H9 (cell line): ENCODE results near the gene PFDN5. TPM values are rescaled to one million over a fixed set of nuclear protein-coding genes. Genes with fewer than 3 reads are reported as not detected.

Experiments
- DNase-seq: peaks from one replicate; pipeline ENCODE4 v3.0.0-alpha.2; 2017
- H2AFZ ChIP-seq: one replicate; pipeline ENCODE4 v1.6.1; 2013; ENCODE audit warnings: mild to moderate bottlenecking, low read length, control low read depth, moderate library complexity
- H2AK5ac ChIP-seq: 2 replicates; pipeline ENCODE4 v1.6.1; 2013; ENCODE audit warnings: low read length, control low read depth, mixed read lengths; ENCODE audit not compliant: insufficient read length
- H2BK120ac ChIP-seq: one replicate; pipeline ENCODE4 v1.6.1; 2013; ENCODE audit warnings: low read depth, mild to moderate bottlenecking, low read length, control low read depth, inconsistent platforms; ENCODE audit not compliant: poor library complexity, severe bottlenecking
- H2BK12ac ChIP-seq: 2 replicates; pipeline ENCODE4 v1.6.1; 2013; ENCODE audit warnings: low read length, control low read depth, mixed read lengths, low read depth; ENCODE audit not compliant: insufficient read length
- H2BK15ac ChIP-seq: 2 replicates; pipeline ENCODE4 v1.6.1; 2013; ENCODE audit warnings: low read depth, low read length, control low read depth
- H2BK20ac ChIP-seq: one replicate; pipeline ENCODE4 v1.6.1; 2013; ENCODE audit warnings: low read depth, mild to moderate bottlenecking, low read length, control low read depth, inconsistent platforms; ENCODE audit not compliant: poor library complexity, severe bottlenecking
- H2BK5ac ChIP-seq: 2 replicates; pipeline ENCODE4 v1.6.1; 2013; ENCODE audit warnings: low read length, control low read depth, mixed read lengths; ENCODE audit not compliant: insufficient read length
- H3K14ac ChIP-seq: 2 replicates; pipeline ENCODE4 v1.6.1; 2013; ENCODE audit warnings: low read length, control low read depth; ENCODE audit not compliant: insufficient read depth
- H3K18ac ChIP-seq: 2 replicates; pipeline ENCODE4 v1.6.1; 2013; ENCODE audit warnings: low read depth, mild to moderate bottlenecking, mixed read lengths, low read length, control low read depth; ENCODE audit not compliant: insufficient read length
- H3K23ac ChIP-seq: 2 replicates; pipeline ENCODE4 v1.6.1; 2013; ENCODE audit warnings: low read length, control low read depth, mixed read lengths, low read depth; ENCODE audit not compliant: insufficient read length
- H3K23me2 ChIP-seq: 2 replicates; pipeline ENCODE4 v1.6.1; 2013; ENCODE audit warnings: low read depth, mild to moderate bottlenecking, mixed read lengths, low read length, control low read depth; ENCODE audit not compliant: insufficient read length, poor library complexity, severe bottlenecking
- H3K27ac ChIP-seq: 2 replicates; pipeline ENCODE4 v1.5.1; 2013; ENCODE audit warnings: low read length, control low read depth, mixed read lengths, low read depth; ENCODE audit not compliant: insufficient read length
- H3K27me3 ChIP-seq: 2 replicates; pipeline ENCODE4 v1.6.1; 2013; ENCODE audit warnings: low read length, control low read depth, inconsistent platforms; ENCODE audit not compliant: insufficient read depth
- H3K4ac ChIP-seq: 2 replicates; pipeline ENCODE4 v1.6.1; 2013; ENCODE audit warnings: low read depth, mild to moderate bottlenecking, control low read depth, inconsistent platforms, low read length, moderate library complexity
- H3K4me1 ChIP-seq: 2 replicates; pipeline ENCODE4 v1.6.1; 2013; ENCODE audit warnings: low read length, control low read depth, inconsistent platforms; ENCODE audit not compliant: insufficient read depth
- H3K4me2 ChIP-seq: 2 replicates; pipeline ENCODE4 v1.6.1; 2013; ENCODE audit warnings: low read length, control low read depth, mixed read lengths; ENCODE audit not compliant: insufficient read length, insufficient read depth
- H3K56ac ChIP-seq: 2 replicates; pipeline ENCODE4 v1.6.1; 2013; ENCODE audit warnings: low read depth, mild to moderate bottlenecking, mixed read lengths, low read length, control low read depth; ENCODE audit not compliant: insufficient read length
- H3K79me1 ChIP-seq: 2 replicates; pipeline ENCODE4 v1.6.1; 2013; ENCODE audit warnings: low read depth, mild to moderate bottlenecking, moderate library complexity, low read length, control low read depth, inconsistent platforms; ENCODE audit not compliant: insufficient read depth, poor library complexity, severe bottlenecking
- H3K79me2 ChIP-seq: 2 replicates; pipeline ENCODE4 v1.6.1; 2013; ENCODE audit warnings: low read length, control low read depth, inconsistent platforms; ENCODE audit not compliant: insufficient read depth
- H3K9ac ChIP-seq: 2 replicates; pipeline ENCODE4 v1.6.1; 2013; ENCODE audit warnings: low read length, control low read depth, mixed read lengths; ENCODE audit not compliant: insufficient read length; ENCODE audit errors: extremely low read depth
- H3K9me3 ChIP-seq: one replicate; pipeline ENCODE4 v1.6.1; 2013; ENCODE audit warnings: low read depth, low read length, inconsistent platforms; ENCODE audit not compliant: control insufficient read depth
- H3T11ph ChIP-seq: one replicate; pipeline ENCODE4 v1.6.1; 2013; ENCODE audit warnings: mild to moderate bottlenecking, low read length, control low read depth, inconsistent platforms
- H4K20me1 ChIP-seq: one replicate; pipeline ENCODE4 v1.6.1; 2013; ENCODE audit not compliant: control insufficient read depth, insufficient read length, insufficient read depth
- H4K5ac ChIP-seq: 2 replicates; pipeline ENCODE4 v1.6.1; 2013; ENCODE audit warnings: low read depth, mild to moderate bottlenecking, mixed read lengths, low read length, control low read depth; ENCODE audit not compliant: insufficient read length
- H4K8ac ChIP-seq: replicated peaks from 2 replicates; pipeline ENCODE4 v1.6.1; 2013; ENCODE audit warnings: low read length, control low read depth, mixed read lengths, low read depth; ENCODE audit not compliant: insufficient read length
- H4K91ac ChIP-seq: 2 replicates; pipeline ENCODE4 v1.6.1; 2013; ENCODE audit warnings: low read depth, mild to moderate bottlenecking, moderate library complexity, mixed read lengths, low read length, control low read depth; ENCODE audit not compliant: insufficient read length
- H3K27ac Mint-ChIP-seq, 3 experiments: 2 replicates in 2 of 3; 3 replicates in 1 of 3; pipeline ENCODE4 v1.8.0; 2020 to 2021; ENCODE audit warnings: mixed read lengths in 3 of 3, mild to moderate bottlenecking in 1 of 3, moderate library complexity in 1 of 3
- H3K27me3 Mint-ChIP-seq: 2 replicates; pipeline ENCODE4 v1.8.0; 2021; ENCODE audit warnings: low read depth, mild to moderate bottlenecking, moderate library complexity, mixed read lengths
- H3K36me3 Mint-ChIP-seq, 3 experiments: 2 replicates in 2 of 3; 3 replicates in 1 of 3; pipeline ENCODE4 v1.8.0; 2020 to 2021; ENCODE audit warnings: low read depth in 3 of 3, mixed read lengths in 3 of 3; ENCODE audit not compliant: insufficient read depth in 1 of 3
- H3K4me1 Mint-ChIP-seq, 2 experiments: 2 replicates each; pipeline ENCODE4 v1.8.0; 2020; ENCODE audit warnings: mixed read lengths in 2 of 2
- H3K4me3 Mint-ChIP-seq, 2 experiments: 2 replicates in 1 of 2; 3 replicates in 1 of 2; pipeline ENCODE4 v1.8.0; 2020 to 2021; ENCODE audit warnings: mild to moderate bottlenecking in 2 of 2, mixed read lengths in 2 of 2, moderate library complexity in 1 of 2
- H3K9me3 Mint-ChIP-seq, 2 experiments: 2 replicates in 1 of 2; 3 replicates in 1 of 2; pipeline ENCODE4 v1.8.0; 2020; ENCODE audit warnings: mild to moderate bottlenecking in 2 of 2, mixed read lengths in 2 of 2, moderate library complexity in 1 of 2
- WGBS: extraction: QIAGEN DNeasy Blood & Tissue Kit; methylation state at CpG from one replicate; pipeline ENCODE4 v1.1.7; 2013; ENCODE audit warnings: missing lambda C conversion rate, low lambda C conversion rate, mixed read lengths; ENCODE audit not compliant: insufficient read length; ENCODE audit errors: extremely low coverage; 5-methylcytosine and 5-hydroxymethylcytosine counted together
- total RNA-seq: library from RNA; stranded (reverse); gene quantifications from 2 replicates; pipeline ENCODE4 v1.2.1, GENCODE V29; 2021
- TF ChIP-seq, protein P1 (sequence below): fragments of 200-600 bp; sonication (generic); conservative IDR thresholded peaks from 3 replicates; pipeline ENCODE4 v1.8.0; 2021; ENCODE audit warnings: antibody characterized with exemption, mild to moderate bottlenecking

The PFDN5 gene
- total RNA-seq, 1 experiment from 2014 or later = 285 TPM

DNA sequence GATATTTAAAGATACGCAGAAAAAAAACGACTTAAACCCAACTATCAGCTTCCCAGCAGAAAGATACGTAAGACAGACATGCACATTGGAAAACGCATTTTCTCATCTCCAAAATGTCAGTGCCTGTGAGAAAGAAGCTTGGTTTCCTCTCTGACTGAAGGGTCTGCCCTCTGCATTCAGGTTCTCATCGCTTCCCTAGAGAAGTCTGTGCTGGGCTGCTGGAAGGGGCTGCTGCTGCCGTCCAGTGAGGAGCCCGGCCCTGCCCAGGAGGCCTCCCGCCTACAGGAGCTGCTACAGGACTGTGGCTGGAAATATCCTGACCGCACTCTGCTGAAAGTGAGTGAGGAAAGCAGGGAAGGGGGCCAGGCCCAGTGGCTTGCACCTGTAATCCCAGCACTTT, 4.7 kb upstream of the PFDN5 start:
- H3K4me1 Mint-ChIP-seq = peaks cover 0 to 5% of the 10 kb centered on the region in 2 experiments; a peak in 1 of 4 replicates
- no peaks in the 10 kb centered on the region for H3K4me1 ChIP-seq
- no peaks in the 10 kb centered on the region for H3K27me3 ChIP-seq
- no peaks in the 10 kb centered on the region for H3K9me3 Mint-ChIP-seq
- no peak overlapping the region for H3K14ac ChIP-seq
- no peak overlapping the region for H2BK5ac ChIP-seq
- no peaks in the 10 kb centered on the region for H3K27me3 Mint-ChIP-seq
- no peak overlapping the region for H2BK120ac ChIP-seq
- no peaks in the 10 kb centered on the region for H4K20me1 ChIP-seq
- H4K91ac ChIP-seq = no peak overlapping the region
- no peak overlapping the region for H3K4ac ChIP-seq
- no peak overlapping the region for H3K4me3 Mint-ChIP-seq
- no peak overlapping the region for H2BK15ac ChIP-seq
- H3T11ph ChIP-seq = no peak overlapping the region
- H3K36me3 Mint-ChIP-seq = peaks cover 42 to 65% (median 63%) of the 10 kb centered on the region in 3 experiments
- no peak overlapping the region for H4K8ac ChIP-seq
- peaks cover under 1% of the 10 kb centered on the region; the same call in 1 of the 2 replicates for H3K79me2 ChIP-seq
- TF ChIP-seq, protein P1, sequence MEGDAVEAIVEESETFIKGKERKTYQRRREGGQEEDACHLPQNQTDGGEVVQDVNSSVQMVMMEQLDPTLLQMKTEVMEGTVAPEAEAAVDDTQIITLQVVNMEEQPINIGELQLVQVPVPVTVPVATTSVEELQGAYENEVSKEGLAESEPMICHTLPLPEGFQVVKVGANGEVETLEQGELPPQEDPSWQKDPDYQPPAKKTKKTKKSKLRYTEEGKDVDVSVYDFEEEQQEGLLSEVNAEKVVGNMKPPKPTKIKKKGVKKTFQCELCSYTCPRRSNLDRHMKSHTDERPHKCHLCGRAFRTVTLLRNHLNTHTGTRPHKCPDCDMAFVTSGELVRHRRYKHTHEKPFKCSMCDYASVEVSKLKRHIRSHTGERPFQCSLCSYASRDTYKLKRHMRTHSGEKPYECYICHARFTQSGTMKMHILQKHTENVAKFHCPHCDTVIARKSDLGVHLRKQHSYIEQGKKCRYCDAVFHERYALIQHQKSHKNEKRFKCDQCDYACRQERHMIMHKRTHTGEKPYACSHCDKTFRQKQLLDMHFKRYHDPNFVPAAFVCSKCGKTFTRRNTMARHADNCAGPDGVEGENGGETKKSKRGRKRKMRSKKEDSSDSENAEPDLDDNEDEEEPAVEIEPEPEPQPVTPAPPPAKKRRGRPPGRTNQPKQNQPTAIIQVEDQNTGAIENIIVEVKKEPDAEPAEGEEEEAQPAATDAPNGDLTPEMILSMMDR = no peak
- H3K9me3 ChIP-seq = no peaks in the 10 kb centered on the region
- H3K27ac Mint-ChIP-seq = no peak overlapping the region
- H3K4me2 ChIP-seq = no peak overlapping the region
- no CpG with 5 or more reads among the region's 9 CpGs for WGBS
- H3K56ac ChIP-seq = no peak overlapping the region
- no peak overlapping the region for H2AFZ ChIP-seq
- H2BK12ac ChIP-seq = no peak overlapping the region
- DNase-seq = no peak
- H2AK5ac ChIP-seq = no peak overlapping the region
- H3K23me2 ChIP-seq = no peaks in the 10 kb centered on the region
- no peaks in the 10 kb centered on the region for H3K79me1 ChIP-seq
- H4K5ac ChIP-seq = no peak overlapping the region
- H3K23ac ChIP-seq = no peak overlapping the region
- H2BK20ac ChIP-seq = no peak overlapping the region
- H3K9ac ChIP-seq = no peak overlapping the region
- no peak overlapping the region for H3K27ac ChIP-seq
- no peak overlapping the region for H3K18ac ChIP-seq
